NCI-H69 (cell line): Measurements from ENCODE around the gene GDF11.
A peak's percentile ranks its signal among the peaks of the same experiment; 100 is the strongest.

Experiments used
- DNase-seq: peaks from one replicate; lab custom pipeline; 2025; lab: John Stamatoyannopoulos, UW

GDF11 gene

DNA sequence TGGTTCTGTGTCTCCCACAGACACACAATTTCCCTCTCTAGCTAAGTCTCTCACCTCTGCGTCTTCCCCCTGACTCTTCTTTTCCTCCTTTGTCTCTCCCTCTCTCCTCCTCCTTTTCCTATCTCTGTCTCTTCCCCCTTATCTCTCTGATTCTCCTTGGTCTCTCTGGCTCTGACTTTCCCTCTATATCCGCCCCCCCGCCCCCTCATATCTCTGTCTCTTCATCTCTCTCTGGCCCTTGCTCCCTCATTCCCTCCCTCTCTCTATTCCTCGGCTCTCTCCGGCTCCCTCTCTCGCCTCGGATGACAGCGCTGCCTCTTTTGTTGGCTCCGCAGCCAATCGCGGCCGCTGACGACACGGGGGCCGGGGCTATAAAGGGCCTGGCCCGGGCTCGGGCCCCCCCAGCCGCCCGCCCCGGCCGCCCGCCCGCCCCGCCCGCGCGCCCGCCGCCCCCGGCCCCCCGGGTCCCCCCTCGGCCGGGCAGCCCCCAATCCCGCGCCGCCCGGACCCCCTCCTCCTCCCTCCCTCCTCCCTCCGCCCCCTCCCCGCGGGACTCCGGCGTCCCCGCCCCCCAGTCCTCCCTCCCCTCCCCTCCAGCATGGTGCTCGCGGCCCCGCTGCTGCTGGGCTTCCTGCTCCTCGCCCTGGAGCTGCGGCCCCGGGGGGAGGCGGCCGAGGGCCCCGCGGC, at the start of gene GDF11:
Gene GDF11 (plus strand): TSS at position 404 of the 687 bp plus-strand sequence. CDS start 195 bp downstream, at position 599.
- DNase-seq = peak; percentile 95

DNA sequence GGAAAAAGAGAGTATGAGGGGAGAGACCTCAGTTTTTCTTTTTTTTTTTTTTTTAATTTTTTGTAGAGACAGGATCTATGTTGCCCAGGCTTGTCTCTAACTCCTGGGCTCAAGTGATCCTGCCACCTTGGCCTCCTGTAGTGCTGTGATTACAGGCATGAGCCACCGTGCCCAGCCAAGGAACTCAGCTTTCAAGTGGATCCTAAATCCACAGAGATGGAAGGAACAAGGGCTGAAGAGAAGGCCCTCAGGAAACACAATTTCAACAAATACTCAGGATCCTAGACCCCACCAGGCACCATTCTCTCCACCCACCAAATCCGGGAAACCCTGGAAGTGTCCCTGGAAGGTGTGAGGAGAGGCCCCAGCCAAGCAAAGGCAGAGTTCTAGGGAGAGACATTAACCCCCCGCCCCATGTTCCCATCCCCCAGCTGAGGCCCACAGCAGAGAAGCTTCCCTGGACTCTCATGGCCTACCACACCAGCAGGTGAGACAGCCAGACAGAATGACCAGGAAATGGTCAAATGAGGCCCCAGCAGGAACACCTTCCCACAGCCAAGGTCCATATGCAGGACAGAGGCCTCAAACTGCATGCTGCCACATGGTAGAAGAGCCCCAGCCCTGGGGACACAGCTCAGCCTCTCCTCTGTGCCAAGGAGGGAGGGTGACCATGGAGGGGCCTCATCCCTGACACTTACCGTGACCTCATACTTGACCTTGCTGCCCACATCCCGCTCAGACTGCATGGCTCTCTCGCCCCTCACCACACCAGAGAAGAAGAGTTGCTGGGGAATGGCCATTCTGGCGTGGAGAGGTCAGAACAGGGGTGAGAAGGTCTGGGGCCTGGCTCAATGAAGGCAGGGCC, 49.4 kb upstream of the GDF11 start:
- no peak for DNase-seq

- no peak for DNase-seq
Observed at GRCh38 chr12:55694188-55694515, 48.8 kb upstream of the GDF11 start.

DNA sequence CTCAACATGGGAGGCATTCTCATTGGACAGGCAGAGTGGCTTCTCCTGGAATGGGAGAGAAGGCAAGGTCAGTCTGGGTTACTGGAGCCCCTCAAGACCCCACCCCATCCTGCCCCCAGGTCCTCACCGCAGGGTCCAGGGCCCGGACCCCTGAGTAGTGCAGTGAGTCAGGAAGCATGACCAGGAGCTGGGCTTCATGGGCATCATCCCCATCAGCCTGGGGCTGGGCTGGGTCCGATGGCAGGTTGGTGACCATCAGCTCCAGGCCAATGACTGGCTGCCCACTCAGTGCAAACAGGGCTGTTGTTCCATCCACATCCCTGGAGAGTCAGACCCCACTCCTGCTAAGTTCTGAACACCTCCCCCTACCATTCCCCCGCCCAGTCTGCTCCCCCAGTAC, 48.3 kb upstream of the GDF11 start:
- no peak for DNase-seq

DNA sequence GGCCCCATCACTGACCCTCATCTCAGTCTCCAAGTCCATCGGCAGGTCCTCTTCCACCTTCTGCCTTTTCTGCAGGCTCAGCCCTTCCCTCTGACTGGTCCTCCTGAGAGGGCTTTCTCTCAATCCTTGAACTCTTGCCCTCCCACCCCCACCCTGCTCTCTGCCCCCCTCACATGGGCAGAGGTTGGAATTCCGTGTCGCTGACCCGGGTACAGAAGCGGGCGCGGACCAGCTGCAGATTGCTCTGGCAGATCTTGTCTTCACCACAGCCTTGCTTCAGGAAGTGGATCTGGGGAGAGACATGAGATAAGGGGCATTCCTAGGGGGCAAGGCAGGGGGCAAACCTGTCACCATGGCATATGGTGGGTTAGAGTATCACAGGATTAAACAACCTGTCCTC, 47.6 kb upstream of the GDF11 start:
- DNase-seq = no peak

GRCh38 chr12:55696141-55696540, 46.8 kb upstream of the GDF11 start:
- DNase-seq = no peak

- no peak for DNase-seq
Observed at GRCh38 chr12:55696796-55697462, 46.0 kb upstream of the GDF11 start.

GRCh38 chr12:55697686-55698085, 45.2 kb upstream of the GDF11 start:
- DNase-seq = no peak

DNA sequence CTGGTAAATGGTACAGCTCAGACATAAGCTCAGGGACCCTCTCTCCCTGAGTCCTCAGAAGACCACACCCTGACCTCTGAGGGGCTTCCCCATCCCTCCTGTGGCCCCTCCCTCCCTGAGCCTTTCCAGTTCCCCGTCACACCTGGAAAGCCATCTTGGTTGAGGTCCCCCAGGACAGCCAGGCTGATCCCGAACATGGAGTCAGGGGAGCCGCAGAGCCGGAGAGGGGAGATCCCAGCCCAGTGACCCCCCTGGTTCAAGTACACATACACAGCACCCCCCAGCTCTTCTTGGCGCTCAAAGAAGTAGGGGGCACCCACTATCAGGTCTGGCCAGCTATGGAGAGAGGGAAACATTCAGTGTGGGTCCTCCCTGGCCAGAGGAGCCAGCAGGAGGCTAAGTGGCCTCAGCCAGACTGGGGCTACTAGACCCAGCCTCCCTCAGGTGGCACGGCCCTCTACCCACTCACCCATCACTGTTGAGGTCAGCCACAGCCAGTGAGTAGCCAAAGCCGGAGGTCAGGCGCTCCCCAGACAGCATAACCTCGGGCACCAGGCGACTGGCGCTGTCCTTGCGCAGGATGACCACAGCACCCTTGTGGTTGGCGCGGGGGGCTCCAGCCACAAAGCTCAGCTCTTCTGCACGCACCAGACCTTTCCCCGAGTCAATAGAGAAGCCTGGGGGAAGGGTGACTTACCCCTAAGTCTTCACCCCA, 44.5 kb upstream of the GDF11 start:
- DNase-seq = no peak

DNA sequence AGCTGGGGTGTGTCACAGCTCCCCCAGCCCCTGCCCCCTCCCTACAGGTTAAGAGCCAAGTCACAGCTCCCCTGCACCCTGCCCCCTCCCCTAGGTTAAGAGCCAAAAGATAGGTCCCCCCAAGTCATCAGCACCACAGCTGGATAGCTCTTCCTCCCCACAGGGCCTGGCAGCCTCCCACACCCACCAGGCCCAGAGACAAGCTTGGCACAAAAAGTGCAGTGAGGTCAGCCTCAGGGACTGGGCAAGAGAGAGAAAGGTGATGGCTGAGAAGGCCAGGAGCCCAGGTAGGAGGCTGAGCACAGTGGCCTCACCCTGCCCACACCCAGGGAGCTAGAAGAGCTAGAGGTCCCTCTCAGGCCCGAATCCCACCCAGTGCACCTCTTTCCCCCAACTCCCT, 44.0 kb upstream of the GDF11 start:
- DNase-seq = no peak

- DNase-seq = no peak
Observed at GRCh38 chr12:55699471-55700055, 43.4 kb upstream of the GDF11 start.

GRCh38 chr12:55700255-55701018, 42.5 kb upstream of the GDF11 start:
- peak; percentile 90 for DNase-seq

DNA sequence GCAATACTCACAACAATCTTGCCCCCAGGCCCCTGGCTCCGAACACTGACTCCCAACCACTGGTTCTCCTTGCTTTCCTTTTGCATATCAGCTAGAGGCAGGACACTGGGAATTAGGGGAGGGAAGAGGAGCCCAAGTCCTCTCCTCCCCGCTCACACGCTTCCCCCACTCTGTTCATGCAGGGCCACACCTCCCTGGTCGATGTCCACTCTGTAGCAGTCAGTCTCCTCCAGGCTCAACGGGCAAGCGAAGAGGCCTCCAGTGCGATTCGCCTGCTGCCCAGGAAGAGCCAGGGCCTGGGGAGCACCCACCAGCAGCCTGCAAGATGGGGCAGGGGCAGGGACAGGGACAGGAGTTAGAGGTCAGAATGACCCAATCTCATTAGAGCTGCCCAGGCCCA, 40.1 kb upstream of the GDF11 start:
- no peak for DNase-seq

- no peak for DNase-seq
Observed at GRCh38 chr12:55703288-55703687, 39.6 kb upstream of the GDF11 start.

DNA sequence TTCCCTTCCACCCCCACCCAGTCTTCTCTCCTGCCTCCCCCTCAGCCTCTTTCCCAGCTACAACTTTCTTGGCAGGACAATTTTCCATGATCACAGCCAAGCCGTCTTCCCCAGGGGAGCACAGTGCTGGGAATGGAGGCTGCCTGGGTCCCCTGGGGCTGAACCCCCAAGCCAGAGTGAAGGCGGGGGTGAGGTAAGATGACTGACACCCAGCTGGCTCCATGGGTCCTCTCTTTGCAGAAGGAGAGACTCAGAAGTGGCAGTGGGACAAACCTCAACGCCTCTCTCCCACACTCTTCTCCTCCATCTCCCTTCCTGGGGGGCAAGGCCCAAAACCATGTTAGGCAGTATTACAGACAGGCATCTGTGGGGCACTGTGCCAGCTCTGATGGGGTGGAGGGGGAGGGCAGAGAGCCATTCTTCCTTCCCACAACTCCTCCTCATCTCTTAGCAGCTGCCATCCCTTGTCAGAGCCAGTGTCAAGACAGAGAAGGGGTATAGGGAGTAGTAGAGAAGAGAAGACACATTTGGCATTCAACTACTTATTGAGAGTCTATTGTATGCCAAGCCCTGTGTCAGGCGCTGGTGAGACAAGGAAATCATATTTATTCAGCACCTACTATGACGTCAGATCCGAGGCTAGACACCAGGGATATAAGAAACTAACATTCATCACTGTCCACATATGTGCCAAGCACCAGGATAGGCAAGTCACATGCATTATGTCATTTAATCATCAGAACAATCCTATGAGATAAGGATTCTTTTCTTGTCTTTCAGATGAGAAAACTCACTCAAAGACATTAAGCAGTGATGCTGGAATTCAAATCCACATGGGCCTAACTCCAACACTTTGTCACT, 38.8 kb upstream of the GDF11 start:
- peak; percentile 59 for DNase-seq

DNA sequence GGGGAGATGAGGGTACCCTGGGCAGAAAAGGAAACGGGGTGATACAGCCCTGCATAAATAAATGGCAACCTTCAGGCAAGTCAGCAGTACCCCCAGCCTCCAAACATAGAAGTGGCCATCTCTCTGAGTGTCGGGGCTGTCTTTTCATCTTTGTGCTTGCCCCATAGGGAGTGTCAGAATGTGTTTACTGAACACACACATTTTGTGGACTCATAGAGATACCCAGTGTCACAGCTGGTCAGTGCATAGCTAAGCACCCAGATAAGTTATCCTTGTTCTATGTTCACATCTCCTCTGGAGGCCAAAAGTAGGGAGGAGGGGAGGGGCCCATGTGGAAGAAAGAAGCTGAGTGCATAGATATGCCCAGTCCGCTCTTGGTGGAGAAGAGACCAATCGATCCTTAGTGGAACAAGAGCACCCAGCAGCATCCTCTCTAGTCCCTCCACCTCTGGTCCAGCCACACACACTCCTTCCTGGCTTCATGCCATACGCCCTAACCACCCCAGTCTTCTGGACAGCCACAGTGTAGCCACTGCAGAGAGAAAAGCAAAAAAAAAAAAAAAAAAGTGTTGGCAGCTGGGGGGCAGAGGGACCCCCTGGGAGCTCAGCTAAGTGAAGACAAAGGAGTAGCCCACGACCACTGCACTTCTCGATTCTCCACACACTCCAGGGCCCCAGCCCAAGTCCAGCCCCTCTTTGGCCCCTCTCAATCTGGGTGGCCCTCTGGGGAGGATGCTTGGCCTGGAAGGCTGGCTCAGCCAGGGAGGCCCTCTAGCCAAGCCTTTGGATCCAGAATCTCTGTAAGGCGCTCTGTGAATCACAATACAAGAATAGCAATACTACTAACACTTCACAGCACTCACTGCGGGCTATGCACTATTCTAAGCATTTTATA, 37.9 kb upstream of the GDF11 start:
- no peak for DNase-seq

DNA sequence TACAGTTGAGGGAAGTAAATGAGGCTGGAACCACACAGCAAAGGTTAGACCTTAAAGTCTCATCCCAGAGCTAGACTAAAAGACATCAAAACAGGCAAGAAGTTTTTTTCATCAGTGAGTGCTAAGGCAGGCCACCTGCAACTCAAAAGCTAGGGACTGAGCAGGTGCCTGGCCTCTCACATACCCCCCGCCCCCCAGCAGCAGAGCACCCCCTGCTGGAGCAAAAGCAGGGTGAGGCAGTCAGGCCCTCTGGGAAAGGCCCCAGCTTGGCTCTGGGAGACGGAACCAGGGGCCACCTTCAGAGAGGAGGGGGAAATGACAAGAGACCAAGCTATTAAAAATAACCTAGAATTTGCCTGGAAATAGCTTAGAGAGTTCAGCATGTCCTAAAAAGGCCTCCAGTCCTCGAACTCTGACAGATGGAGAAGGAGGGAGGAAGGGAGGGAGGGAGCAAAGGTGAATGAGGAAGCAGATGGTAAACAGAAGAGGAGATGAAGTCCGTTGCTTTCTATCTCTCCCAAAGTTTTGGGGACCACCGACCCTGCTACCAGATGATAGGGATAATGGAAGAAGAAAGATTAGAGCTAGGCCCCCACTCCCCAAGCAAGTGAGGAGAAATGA, 37.0 kb upstream of the GDF11 start:
- DNase-seq = peak; percentile 36

- no peak for DNase-seq
Observed at GRCh38 chr12:55706568-55707218, 36.2 kb upstream of the GDF11 start.
